K562 (cell line): ENCODE results near the gene ADAMTS14. TPM values are rescaled to one million over a fixed set of nuclear protein-coding genes. Genes with fewer than 3 reads are reported as not detected.

Experiments used
- ATAC-seq: fragments of 200-7000 bp; cut with Tn5 transposase; 3 replicates; pipeline ENCODE4 v1.9.1; 2020; ENCODE audit warnings: moderate library complexity
- BruUV-seq: library from RNA; stranded (reverse); fragments of 400-500 nt; replicated peaks from 2 replicates; lab custom pipeline; 2021; lab: Mats Ljungman, UMichigan
- CTCF ChIA-PET: fragments of 300-600 bp; formaldehyde crosslinking; extraction: SDS; loops from one replicate; lab custom pipeline; 2021; ENCODE audit warnings: low intra/inter-chr PET ratio; lab: Yijun Ruan, JAX
- POLR2A ChIA-PET: fragments of 300-600, 350-650 bp; sonication (Branson Sonifier 250); formaldehyde crosslinking; extraction: SDS; loops from one replicate; lab custom pipeline; 2021; ENCODE audit warnings: antibody characterized with exemption, inconsistent platforms; lab: Yijun Ruan, JAX
- DNase-seq, 4 experiments: peaks; one replicate each; pipeline versions ENCODE4 v3.0.0 to v3.0.0-alpha.2; 2011 to 2018; ENCODE audit warnings: low spot score in 3 of 4, mixed read lengths in 3 of 4; ENCODE audit errors: extremely low read depth in 1 of 4
- FAIRE-seq: peaks from 2 replicates; lab custom pipeline; 2011; peaks lifted over from hg19 to GRCh38; lab: Jason Lieb, UNC
- H2AFZ ChIP-seq: 2 replicates; pipeline ENCODE4 v1.6.0; 2011; ENCODE audit warnings: low read depth, low read length, control low read depth, inconsistent platforms
- H3K27ac ChIP-seq: fragments of 200-600 bp; 3 replicates; pipeline ENCODE4 v1.8.0; 2011; ENCODE audit warnings: low read depth, mild to moderate bottlenecking, control low read depth, inconsistent platforms, low read length, moderate library complexity, mixed read lengths; ENCODE audit errors: extremely low read depth
- H3K27me3 ChIP-seq, 2 experiments: fragments of 300-600 bp in 1 of 2; 2 replicates in 1 of 2; 3 replicates in 1 of 2; pipeline versions ENCODE4 v1.6.0 to v1.8.0; 2011; ENCODE audit warnings: inconsistent platforms in 2 of 2, low read length in 2 of 2, mild to moderate bottlenecking in 1 of 2, mixed read lengths in 1 of 2, moderate library complexity in 1 of 2; ENCODE audit not compliant: control insufficient read depth in 2 of 2, insufficient read depth in 2 of 2
- H3K36me3 ChIP-seq: fragments of 300-600 bp; 3 replicates; pipeline ENCODE4 v1.8.0; 2011; ENCODE audit warnings: mild to moderate bottlenecking, low read length, inconsistent platforms; ENCODE audit not compliant: control insufficient read depth, insufficient read depth
- H3K4me1 ChIP-seq, 2 experiments: fragments of 200-600 bp in 1 of 2; replicated peaks in 1 of 2; 2 replicates in 1 of 2; 3 replicates in 1 of 2; pipeline versions ENCODE4 v1.5.1 to v1.8.0; 2011; ENCODE audit warnings: inconsistent platforms in 2 of 2, low read length in 2 of 2, mild to moderate bottlenecking in 1 of 2, mixed read lengths in 1 of 2, moderate library complexity in 1 of 2; ENCODE audit not compliant: control insufficient read depth in 2 of 2, insufficient read depth in 2 of 2
- H3K4me2 ChIP-seq: 2 replicates; pipeline ENCODE4 v1.6.1; 2011; ENCODE audit warnings: low read length, control low read depth, inconsistent platforms, mixed read lengths; ENCODE audit not compliant: insufficient read depth
- H3K4me3 ChIP-seq: fragments of 200-600 bp; sonication (generic), shearing (Covaris generic); 2 replicates; pipeline ENCODE4 v1.5.1; 2016; ENCODE audit warnings: control low read depth, inconsistent platforms
- H3K79me2 ChIP-seq: fragments of 200-600 bp; 3 replicates; pipeline ENCODE4 v1.8.0; 2011; ENCODE audit warnings: low read length, inconsistent platforms; ENCODE audit not compliant: control insufficient read depth, insufficient read depth
- H3K9ac ChIP-seq, 2 experiments: 2 replicates each; pipeline versions ENCODE4 v1.6.0 to v1.6.1; 2011; ENCODE audit warnings: low read depth in 2 of 2, low read length in 2 of 2, control low read depth in 1 of 2, inconsistent platforms in 1 of 2, mild to moderate bottlenecking in 1 of 2, mixed read lengths in 1 of 2; ENCODE audit not compliant: insufficient read depth in 1 of 2
- H3K9me1 ChIP-seq: one replicate; pipeline ENCODE4 v1.6.0; 2011; ENCODE audit warnings: inconsistent platforms, mild to moderate bottlenecking, low read length, moderate library complexity; ENCODE audit not compliant: control insufficient read depth, insufficient read depth
- H3K9me3 ChIP-seq: replicated peaks from 2 replicates; pipeline ENCODE4 v1.5.1; 2011; ENCODE audit warnings: low read depth, low read length, inconsistent platforms; ENCODE audit not compliant: control insufficient read depth, insufficient read depth
- H4K20me1 ChIP-seq: replicated peaks from 2 replicates; pipeline ENCODE4 v1.6.1; 2011; ENCODE audit warnings: low read length, inconsistent platforms, mixed read lengths; ENCODE audit not compliant: control insufficient read depth, insufficient read depth
- BRD9 ChIP-seq: fragments of 450-650 bp; IDR thresholded peaks from 2 replicates; pipeline ENCODE4 v1.6.1; 2018; ENCODE audit warnings: low read depth; ENCODE audit not compliant: partially characterized antibody
- CTBP1 ChIP-seq: fragments of 450-650 bp; IDR thresholded peaks from 2 replicates; pipeline ENCODE4 v1.6.1; 2016; ENCODE audit warnings: borderline replicate concordance
- KDM4B ChIP-seq, 2 experiments: fragments of 450-650 bp in 1 of 2; sonication (generic) in 1 of 2; IDR thresholded peaks; 2 replicates each; pipeline ENCODE4 v1.6.1; 2016 to 2017; ENCODE audit warnings: borderline replicate concordance in 2 of 2, antibody characterized with exemption in 1 of 2, low read depth in 1 of 2, mild to moderate bottlenecking in 1 of 2
- L3MBTL2 ChIP-seq: fragments of 450-650 bp; IDR thresholded peaks from 2 replicates; pipeline ENCODE4 v1.6.1; 2016; ENCODE audit warnings: mild to moderate bottlenecking, moderate library complexity
- NFRKB ChIP-seq: fragments of 450-650 bp; IDR thresholded peaks from 2 replicates; pipeline ENCODE4 v1.6.1; 2016; ENCODE audit warnings: low read depth
- NR4A1 ChIP-seq, 2 experiments: fragments of 250-450 bp in 1 of 2; fragments of 450-650 bp in 1 of 2; sonication (Bioruptor Pico) in 1 of 2; IDR thresholded peaks; 2 replicates each; pipeline versions ENCODE4 v1.4.0 to v1.6.1; 2016 to 2020; ENCODE audit warnings: mild to moderate bottlenecking in 2 of 2, missing compliant biosample characterization in 1 of 2, missing genetic modification characterization in 1 of 2, moderate library complexity in 1 of 2
- RAD51 ChIP-seq: fragments of 450-650 bp; IDR thresholded peaks from 2 replicates; pipeline ENCODE4 v1.7.1; 2016; ENCODE audit warnings: low read depth, mild to moderate bottlenecking, borderline replicate concordance
- RB1 ChIP-seq: fragments of 450-650 bp; IDR thresholded peaks from 2 replicates; pipeline ENCODE4 v1.6.1; 2017; ENCODE audit warnings: low read depth, mild to moderate bottlenecking
- THRAP3 ChIP-seq: fragments of 450-650 bp; IDR thresholded peaks from 2 replicates; pipeline ENCODE4 v1.6.1; 2016; ENCODE audit warnings: mild to moderate bottlenecking, inconsistent platforms, borderline replicate concordance
- U2AF2 ChIP-seq: fragments of 200-400 bp; formaldehyde crosslinking; optimal IDR thresholded peaks from 2 replicates; pipeline ENCODE3; 2017; ENCODE audit warnings: low read depth, mild to moderate bottlenecking, low read length
- ZBTB8A ChIP-seq: fragments of 450-650 bp; IDR thresholded peaks from 2 replicates; pipeline ENCODE4 v1.6.1; 2018; ENCODE audit warnings: mild to moderate bottlenecking, moderate library complexity; ENCODE audit not compliant: partially characterized antibody
- ZEB2 ChIP-seq: fragments of 450-650 bp; IDR thresholded peaks from 2 replicates; pipeline ENCODE4 v1.6.1; 2016
- ZNF232 ChIP-seq: sonication (generic); formaldehyde crosslinking; IDR thresholded peaks from 2 replicates; pipeline ENCODE4 v1.8.0; 2022; ENCODE audit warnings: mild to moderate bottlenecking, missing genetic modification reagents
- ZNF75A ChIP-seq: fragments of 450-650 bp; formaldehyde crosslinking; IDR thresholded peaks from 2 replicates; pipeline ENCODE4 v1.4.0; 2020; ENCODE audit warnings: mild to moderate bottlenecking
- WGBS: fragments of 100-300 bp; shearing (Covaris generic); methylation state at CpG from one replicate; pipeline ENCODE4 v1.1.6; 2016; ENCODE audit warnings: low coverage, mixed read lengths; ENCODE audit not compliant: insufficient coverage; ENCODE audit errors: missing lambda C conversion rate; 5-methylcytosine and 5-hydroxymethylcytosine counted together
- in situ Hi-C: fragments of 300-500 bp; cut with MboI; formaldehyde crosslinking; loops from 4 replicates; pipeline ENCODE4 v1.15.0; 2018; ENCODE audit warnings: inconsistent platforms, mixed read lengths
- intact Hi-C: fragments of 100-400 bp; cut with micrococcal nuclease; formaldehyde crosslinking; loops from 2 replicates; pipeline ENCODE4 v1.14.2; 2022
- polyA plus RNA-seq, 8 experiments: library from polyadenylated mRNA; depleted of rRNA in 4 of 8; stranded (reverse) in 5 of 8; unstranded in 3 of 8; fragments of >200 nt; fragmentation: Nextera tagmentation in 2 of 8; fragmentation: Illumina TruSeq in 1 of 8; extraction: Ambion mirVana in 2 of 8; extraction: Trizol in 1 of 8; gene quantifications; 2 replicates each; pipeline versions ENCODE4 v1.2.1 to v1.2.3, GENCODE V29; 2011 to 2014; ENCODE audit warnings: inconsistent platforms in 1 of 8, missing spikeins in 1 of 8
- total RNA-seq, 7 experiments: library from RNA; depleted of rRNA in 6 of 7; stranded (reverse); fragments of >200 nt in 6 of 7; fragmentation: Illumina TruSeq in 2 of 7; extraction: Trizol in 2 of 7; gene quantifications; 2 replicates each; pipeline versions ENCODE4 v1.2.1 to v1.2.3, GENCODE V29; 2011 to 2021; ENCODE audit warnings: low replicate concordance in 1 of 7
- TF ChIP-seq, protein P1 (sequence below): sonication (generic); formaldehyde crosslinking; IDR thresholded peaks from 2 replicates; pipeline ENCODE4 v1.9.0; 2022; ENCODE audit warnings: mild to moderate bottlenecking, missing genetic modification reagents
- TF ChIP-seq, protein P2 (sequence below): fragments of 450-650 bp; formaldehyde crosslinking; IDR thresholded peaks from 2 replicates; pipeline ENCODE4 v1.4.0; 2020; ENCODE audit warnings: mild to moderate bottlenecking, moderate library complexity
- TF ChIP-seq, protein P3 (sequence below), 2 experiments: fragments of 250-450 bp in 1 of 2; fragments of 450-650 bp in 1 of 2; sonication (Bioruptor Pico) in 1 of 2; IDR thresholded peaks; 2 replicates each; pipeline versions ENCODE4 v1.6.1 to v1.8.0; 2016 to 2021; ENCODE audit warnings: mild to moderate bottlenecking in 2 of 2, moderate library complexity in 2 of 2, missing compliant biosample characterization in 1 of 2, missing genetic modification characterization in 1 of 2
- TF ChIP-seq, protein P4 (sequence below): fragments of 450-650 bp; IDR thresholded peaks from 2 replicates; pipeline ENCODE4 v1.6.1; 2018; ENCODE audit not compliant: partially characterized antibody

ADAMTS14 gene
- total and polyA plus RNA-seq, 9 of the 15 experiments (the other 6 are each of a cell fraction or from before 2014, with no cell fraction given) = 0.04 to 37.4 (median 15.9) TPM

DNA sequence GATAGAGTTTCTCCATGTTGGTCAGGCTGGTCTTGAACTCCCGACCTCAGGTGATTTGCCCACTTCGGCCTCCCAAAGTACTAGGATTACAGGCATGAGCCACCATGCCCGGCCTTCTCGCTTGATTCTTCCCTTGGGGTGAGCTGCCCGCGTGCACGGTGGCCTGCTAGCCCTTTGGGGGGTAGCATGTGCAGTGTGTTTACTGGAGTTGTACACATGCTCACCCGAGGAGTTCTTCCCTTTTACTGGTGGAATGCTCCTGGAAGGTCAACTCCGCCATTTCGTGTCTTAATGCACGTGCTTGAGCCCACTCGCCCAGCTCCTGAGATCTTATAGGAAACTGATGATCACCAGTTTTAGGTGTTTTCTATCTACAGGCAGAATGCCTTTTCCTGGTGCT is 17.0 kb upstream of the ADAMTS14 start:
- ChIA-PET CTCF (no interaction called here), POLR2A (interaction anchor here (1.4 kb wide), 1 partner anchor 9 kb away, joined by 4 read pairs; no protein-coding TSS in a partner anchor)
- Histone ChIP-seq H3K9me1 (no peaks in the 10 kb centered on the region), H4K20me1 (no peaks in the 10 kb centered on the region), H3K36me3 (no peaks in the 10 kb centered on the region), H3K27ac (no peak overlapping the region), H3K4me1 (peaks cover 6 to 30% of the 10 kb centered on the region in 2 experiments; a peak in 4 of 5 replicates), H3K9me3 (peaks cover 30% of the 10 kb centered on the region), H3K9ac (no peak overlapping the region), H3K4me2 (no peak overlapping the region), H3K27me3 (no peaks in the 10 kb centered on the region), H3K4me3 (no peak overlapping the region), H3K79me2 (no peaks in the 10 kb centered on the region), H2AFZ (no peak overlapping the region)
- no peak for FAIRE-seq
- DNase-seq = no peak
- intact Hi-C loops (no loop called here), in situ Hi-C loops (no loop called here)
- 83% methylated on average over 12 of the region's 12 CpGs for WGBS
- no peak for ATAC-seq
- BruUV-seq = no TSS peak
- no peak for TF ChIP-seq KDM4B (IDR thresholded peaks at IDR 0.05; ENCODE audit: borderline replicate concordance in 2 of 2, low read depth in 1 of 2)
- TF ChIP-seq CTBP1 = no peak
- TF ChIP-seq BRD9 = no peak
- TF ChIP-seq ZNF232 = no peak
- no peak for TF ChIP-seq U2AF2
- TF ChIP-seq ZEB2 = no peak
- TF ChIP-seq, protein P1, sequence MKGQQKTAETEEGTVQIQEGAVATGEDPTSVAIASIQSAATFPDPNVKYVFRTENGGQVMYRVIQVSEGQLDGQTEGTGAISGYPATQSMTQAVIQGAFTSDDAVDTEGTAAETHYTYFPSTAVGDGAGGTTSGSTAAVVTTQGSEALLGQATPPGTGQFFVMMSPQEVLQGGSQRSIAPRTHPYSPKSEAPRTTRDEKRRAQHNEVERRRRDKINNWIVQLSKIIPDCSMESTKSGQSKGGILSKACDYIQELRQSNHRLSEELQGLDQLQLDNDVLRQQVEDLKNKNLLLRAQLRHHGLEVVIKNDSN (CRISPR knock-in tag) = no peak
- no peak for TF ChIP-seq THRAP3
- no peak for TF ChIP-seq L3MBTL2
- no peak for TF ChIP-seq ZBTB8A
- no peak for TF ChIP-seq NR4A1 (CRISPR knock-in tag; IDR thresholded peaks at IDR 0.05)
- no peak for TF ChIP-seq NR4A1 (tag; IDR thresholded peaks at IDR 0.05)
- no peak for TF ChIP-seq ZNF75A (CRISPR knock-in tag)
- TF ChIP-seq NFRKB = no peak
- TF ChIP-seq, protein P2, sequence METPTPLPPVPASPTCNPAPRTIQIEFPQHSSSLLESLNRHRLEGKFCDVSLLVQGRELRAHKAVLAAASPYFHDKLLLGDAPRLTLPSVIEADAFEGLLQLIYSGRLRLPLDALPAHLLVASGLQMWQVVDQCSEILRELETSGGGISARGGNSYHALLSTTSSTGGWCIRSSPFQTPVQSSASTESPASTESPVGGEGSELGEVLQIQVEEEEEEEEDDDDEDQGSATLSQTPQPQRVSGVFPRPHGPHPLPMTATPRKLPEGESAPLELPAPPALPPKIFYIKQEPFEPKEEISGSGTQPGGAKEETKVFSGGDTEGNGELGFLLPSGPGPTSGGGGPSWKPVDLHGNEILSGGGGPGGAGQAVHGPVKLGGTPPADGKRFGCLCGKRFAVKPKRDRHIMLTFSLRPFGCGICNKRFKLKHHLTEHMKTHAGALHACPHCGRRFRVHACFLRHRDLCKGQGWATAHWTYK = no peak
- no peak for TF ChIP-seq RB1
- TF ChIP-seq RAD51 = no peak
- TF ChIP-seq, protein P3, sequence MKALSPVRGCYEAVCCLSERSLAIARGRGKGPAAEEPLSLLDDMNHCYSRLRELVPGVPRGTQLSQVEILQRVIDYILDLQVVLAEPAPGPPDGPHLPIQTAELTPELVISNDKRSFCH (CRISPR knock-in tag; IDR thresholded peaks at IDR 0.05) = no peak
- TF ChIP-seq, protein P3 (tag; IDR thresholded peaks at IDR 0.05) = no peak
- TF ChIP-seq, protein P4, sequence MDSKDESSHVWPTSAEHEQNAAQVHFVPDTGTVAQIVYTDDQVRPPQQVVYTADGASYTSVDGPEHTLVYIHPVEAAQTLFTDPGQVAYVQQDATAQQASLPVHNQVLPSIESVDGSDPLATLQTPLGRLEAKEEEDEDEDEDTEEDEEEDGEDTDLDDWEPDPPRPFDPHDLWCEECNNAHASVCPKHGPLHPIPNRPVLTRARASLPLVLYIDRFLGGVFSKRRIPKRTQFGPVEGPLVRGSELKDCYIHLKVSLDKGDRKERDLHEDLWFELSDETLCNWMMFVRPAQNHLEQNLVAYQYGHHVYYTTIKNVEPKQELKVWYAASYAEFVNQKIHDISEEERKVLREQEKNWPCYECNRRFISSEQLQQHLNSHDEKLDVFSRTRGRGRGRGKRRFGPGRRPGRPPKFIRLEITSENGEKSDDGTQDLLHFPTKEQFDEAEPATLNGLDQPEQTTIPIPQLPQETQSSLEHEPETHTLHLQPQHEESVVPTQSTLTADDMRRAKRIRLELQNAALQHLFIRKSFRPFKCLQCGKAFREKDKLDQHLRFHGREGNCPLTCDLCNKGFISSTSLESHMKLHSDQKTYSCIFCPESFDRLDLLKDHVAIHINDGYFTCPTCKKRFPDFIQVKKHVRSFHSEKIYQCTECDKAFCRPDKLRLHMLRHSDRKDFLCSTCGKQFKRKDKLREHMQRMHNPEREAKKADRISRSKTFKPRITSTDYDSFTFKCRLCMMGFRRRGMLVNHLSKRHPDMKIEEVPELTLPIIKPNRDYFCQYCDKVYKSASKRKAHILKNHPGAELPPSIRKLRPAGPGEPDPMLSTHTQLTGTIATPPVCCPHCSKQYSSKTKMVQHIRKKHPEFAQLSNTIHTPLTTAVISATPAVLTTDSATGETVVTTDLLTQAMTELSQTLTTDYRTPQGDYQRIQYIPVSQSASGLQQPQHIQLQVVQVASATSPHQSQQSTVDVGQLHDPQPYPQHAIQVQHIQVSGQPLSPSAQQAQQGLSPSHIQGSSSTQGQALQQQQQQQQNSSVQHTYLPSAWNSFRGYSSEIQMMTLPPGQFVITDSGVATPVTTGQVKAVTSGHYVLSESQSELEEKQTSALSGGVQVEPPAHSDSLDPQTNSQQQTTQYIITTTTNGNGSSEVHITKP = no peak
